AG08395 (cell line): Measurements from ENCODE around the gene TOMM40.
A peak's percentile ranks its signal among the peaks of the same experiment; 100 is the strongest.
"Not testable (repeated sequence)": the region's sequence is repeated elsewhere in the genome, so short reads cannot be mapped to it uniquely, and the experiment has no call there.

Experiments used
- DNase-seq: peaks from one replicate; pipeline ENCODE4 v3.0.0; 2012; ENCODE audit warnings: mixed read lengths, low spot score

TOMM40 gene

DNA sequence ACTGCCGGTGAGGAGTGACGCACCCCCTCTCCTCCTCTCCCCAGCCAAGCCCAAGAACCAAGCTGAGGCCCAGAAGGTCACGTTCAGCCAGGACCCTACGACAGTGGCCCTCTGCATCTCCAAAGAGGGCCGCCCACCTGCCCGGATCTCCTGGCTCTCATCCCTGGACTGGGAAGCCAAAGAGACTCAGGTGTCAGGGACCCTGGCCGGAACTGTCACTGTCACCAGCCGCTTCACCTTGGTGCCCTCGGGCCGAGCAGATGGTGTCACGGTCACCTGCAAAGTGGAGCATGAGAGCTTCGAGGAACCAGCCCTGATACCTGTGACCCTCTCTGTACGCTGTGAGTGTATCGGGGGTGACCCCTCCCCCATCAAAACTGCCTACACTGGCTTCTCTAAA, 19.2 kb upstream of the TOMM40 start:
- DNase-seq: no peak

GRCh38 chr19:44872661-44873060, 18.4 kb upstream of the TOMM40 start:
- no peak for DNase-seq

DNA sequence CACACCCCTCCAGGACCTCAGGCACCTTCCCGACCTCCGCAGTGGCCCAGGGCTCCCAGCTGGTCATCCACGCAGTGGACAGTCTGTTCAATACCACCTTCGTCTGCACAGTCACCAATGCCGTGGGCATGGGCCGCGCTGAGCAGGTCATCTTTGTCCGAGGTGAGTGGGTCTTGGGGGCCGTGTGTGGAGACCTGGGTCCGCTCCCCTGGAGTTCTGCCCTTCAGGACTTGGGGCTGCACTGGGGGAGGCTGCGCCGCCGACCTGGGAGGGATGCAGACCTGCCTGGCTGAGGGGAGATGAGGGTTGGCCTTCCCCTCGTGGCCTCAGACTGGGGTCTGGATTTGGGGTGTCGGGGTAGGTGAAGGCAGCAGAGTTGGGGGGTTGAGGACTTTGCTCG, 16.7 kb upstream of the TOMM40 start:
- DNase-seq: no peak

- DNase-seq: no peak
Observed at GRCh38 chr19:44875666-44876451, 15.2 kb upstream of the TOMM40 start.

DNA sequence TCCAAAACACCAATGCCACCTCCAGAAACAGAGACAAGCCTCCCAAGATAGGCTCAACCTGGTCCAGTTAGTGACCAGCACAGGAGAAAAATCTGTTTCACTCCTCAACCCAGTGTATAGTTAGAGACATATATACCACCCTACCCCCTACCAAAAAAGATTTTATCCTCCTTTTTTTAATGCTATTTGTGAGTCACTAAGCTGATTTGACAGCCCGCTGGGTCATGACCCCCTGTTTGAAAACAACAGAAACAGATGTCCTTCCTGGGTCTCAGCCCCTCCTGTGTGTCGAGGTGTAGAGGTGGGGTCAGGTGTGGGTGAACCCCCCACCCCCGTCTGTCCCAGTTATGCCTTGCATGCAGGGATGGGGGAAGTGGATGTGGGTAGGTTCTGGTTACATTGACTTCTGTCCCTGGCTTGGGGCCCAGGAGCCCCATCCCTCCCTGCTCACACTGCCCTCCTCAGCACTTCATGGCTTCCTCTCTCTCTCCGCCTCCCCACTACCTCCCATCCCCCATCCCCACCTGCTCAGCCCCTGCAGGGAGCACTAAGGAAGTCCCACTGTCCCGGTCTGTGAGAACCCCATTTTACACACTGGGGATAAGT, 14.0 kb upstream of the TOMM40 start:
- DNase-seq: no peak

- no peak for DNase-seq
Observed at GRCh38 chr19:44878120-44878865, 12.8 kb upstream of the TOMM40 start.

- no peak for DNase-seq
Observed at GRCh38 chr19:44879309-44880065, 11.6 kb upstream of the TOMM40 start.

GRCh38 chr19:44882063-44882462, 9.0 kb upstream of the TOMM40 start:
- DNase-seq: no peak

DNA sequence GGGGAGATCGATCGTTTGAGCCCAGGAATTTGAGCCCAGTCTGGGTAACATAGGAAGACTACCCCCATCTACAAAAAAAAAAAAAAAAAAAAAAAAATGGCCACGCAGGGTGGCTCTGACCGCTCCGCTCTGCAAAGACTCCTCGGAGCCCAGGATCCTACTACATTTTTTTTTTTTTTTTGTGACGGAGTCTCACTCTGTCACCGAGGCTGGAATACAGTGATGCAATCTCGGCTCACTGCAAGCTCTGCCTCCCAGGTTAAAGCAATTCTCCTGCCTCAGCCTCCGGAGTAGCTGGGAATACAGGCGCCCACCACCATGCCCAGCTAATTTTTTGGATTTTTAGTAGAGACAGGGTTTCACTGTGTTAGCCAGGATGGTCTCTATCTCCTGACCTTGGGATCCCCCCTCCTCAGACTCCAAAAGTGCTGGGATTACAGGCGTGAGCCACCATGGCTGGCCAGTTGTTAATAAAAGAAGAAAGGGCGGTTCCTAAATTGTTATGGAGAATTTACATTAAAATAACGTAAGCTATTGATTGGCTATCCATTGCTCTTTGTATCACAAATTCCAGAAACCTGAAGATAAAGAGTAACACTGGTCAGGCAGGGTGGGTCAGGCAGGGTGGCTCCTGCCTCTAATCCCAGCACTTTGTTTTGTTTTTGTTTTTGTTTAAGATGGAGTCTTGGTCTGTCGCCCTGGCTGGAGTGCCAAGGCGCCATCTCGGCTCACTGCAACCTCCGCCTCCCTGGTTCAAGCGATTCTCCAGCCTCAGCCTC, 8.2 kb upstream of the TOMM40 start:
- not testable (repeated sequence) for DNase-seq

DNA sequence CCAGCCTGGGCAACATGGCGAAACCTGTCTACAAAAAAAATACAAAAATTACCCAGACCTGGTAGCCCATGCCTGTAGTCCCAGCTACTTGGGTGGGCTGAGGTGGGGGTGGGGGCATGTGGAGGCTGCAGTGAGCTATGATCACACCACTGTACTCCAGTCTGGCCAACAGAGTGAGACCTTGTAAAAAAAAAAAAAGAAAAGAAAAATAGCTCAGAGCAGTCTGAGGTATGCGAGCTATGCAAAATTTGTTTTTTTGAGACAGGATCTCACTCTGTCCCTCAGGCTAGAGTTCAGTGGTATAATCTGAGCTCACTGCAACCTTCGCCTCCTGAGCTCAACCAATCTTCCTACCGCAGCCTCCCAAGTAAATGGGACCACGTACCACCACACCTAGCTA, 7.1 kb upstream of the TOMM40 start:
- DNase-seq: no peak

DNA sequence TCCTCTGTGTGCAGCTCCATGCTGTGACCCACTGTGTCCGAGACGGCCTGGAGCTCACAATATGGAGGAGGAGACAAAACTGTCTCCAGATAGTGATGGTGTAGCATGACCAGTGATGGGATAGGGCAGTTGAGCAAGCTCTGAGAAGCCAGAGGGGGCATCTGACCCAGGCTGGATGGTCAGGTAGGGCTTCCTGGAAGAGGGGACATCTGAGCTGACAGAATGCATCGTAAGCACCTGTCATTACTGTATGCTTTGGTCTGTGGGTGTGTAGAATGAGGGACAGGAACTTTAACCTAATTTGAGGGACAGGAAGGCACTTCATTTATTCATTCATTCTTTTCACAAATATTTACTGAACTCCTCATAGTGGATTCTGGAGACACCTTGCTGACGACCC, 6.5 kb upstream of the TOMM40 start:
- DNase-seq: no peak

GRCh38 chr19:44886141-44886540, 4.9 kb upstream of the TOMM40 start:
- DNase-seq: no peak

GRCh38 chr19:44887648-44888047, 3.4 kb upstream of the TOMM40 start:
- DNase-seq: no peak

DNA sequence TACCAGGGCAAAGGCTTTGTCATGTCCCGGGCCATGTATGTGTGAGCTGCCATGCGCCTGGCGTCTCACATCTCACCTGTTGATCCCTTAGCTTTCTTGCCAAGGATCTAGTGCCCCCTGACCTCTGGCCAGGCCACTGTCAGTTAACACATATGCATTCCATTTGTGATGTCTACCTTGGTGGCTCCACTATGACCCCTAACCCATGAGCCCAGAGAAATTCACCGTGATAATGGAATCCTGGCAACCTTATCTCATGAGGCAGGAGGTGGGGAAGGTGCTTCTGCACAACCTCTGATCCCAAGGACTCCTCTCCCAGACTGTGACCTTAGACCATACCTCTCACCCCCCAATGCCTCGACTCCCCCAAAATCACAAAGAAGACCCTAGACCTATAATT, 2.7 kb upstream of the TOMM40 start:
- not testable (repeated sequence) for DNase-seq

GRCh38 chr19:44889830-44890365, 1.2 kb upstream of the TOMM40 start:
- DNase-seq: no peak

DNA sequence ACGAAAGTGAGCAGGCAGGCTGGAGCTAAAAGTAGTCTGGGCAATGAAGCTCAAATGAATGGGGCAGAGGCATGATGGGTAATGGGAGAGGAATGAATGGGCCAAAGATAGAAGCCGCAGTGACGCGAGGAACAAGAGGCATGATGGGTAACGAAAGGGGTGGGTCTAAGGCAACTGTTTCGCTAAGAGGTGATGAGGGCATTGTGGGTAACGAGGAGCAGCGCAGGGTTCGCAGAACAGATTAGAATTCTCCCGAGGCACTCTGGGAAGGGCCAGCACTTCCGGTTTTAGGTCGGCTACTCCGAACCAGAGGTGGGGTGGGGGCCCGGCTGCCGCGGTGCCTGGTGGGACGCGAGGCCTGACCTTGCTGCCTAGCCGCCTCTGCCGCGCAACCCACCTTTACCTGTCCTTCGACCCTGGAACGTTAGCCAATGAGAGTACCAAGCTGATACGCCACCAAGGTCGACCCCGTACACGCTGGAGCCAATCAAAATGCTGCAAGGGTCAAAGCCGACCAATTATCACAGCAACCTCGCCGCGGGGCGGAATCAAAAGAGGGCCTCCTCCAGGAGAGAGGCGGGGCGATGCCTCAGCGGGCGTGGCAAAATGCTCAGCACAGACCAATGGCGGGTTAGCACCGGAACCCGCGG, 563 bp upstream of the TOMM40 start:
- DNase-seq: peak; percentile 99

DNA sequence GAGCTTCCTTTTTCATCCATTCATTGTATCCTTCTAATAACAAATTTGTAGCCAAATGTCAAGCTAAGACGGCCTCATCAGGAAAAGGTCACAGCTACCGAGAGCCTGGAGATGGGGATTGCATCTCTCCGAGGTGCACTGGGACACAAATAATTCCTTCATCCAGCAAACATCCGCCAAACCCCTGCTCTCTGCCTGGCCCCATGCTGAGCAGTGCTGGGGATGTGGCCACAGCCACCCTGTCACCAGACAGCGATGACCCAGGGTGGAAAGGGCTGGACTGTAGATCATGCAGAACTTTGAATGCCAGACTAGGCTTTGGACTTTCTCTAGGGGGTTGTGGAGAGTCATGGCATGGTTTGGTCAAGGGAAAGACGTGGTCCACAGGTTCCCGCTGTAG, 1.9 kb downstream of the TOMM40 start:
- DNase-seq: no peak

DNA sequence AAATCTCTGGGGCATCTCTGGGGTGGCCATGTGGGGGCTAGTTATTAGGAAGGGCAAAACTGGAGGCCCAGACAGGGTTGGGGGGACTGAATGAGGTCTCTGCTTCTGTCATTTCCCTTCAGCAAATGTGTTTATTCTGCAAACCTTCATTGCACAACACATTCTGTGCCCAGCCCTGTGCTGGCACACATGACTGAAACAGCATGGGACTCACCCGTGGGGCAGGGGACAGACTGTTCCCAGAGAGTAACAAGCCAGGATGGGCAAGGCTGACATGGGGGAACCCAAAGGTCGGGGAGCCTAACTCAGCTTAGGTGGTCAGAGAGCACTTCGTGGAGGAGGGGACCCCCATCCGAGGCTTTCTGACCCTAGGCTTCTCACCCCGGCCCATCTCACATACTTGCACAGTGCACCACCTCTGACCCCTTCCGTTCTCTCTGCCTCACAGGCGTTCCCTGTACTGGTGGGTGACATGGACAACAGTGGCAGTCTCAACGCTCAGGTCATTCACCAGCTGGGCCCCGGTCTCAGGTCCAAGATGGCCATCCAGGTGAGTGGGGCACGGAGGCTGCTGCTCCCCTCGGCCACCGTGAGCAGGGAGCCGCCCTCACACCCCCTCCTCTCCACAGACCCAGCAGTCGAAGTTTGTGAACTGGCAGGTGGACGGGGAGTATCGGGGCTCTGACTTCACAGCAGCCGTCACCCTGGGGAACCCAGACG, 2.4 kb downstream of the TOMM40 start:
- DNase-seq: no peak

GRCh38 chr19:44894052-44894400, 3.0 kb downstream of the TOMM40 start:
- DNase-seq: no peak

- no peak for DNase-seq
Observed at GRCh38 chr19:44894946-44895345, 3.9 kb downstream of the TOMM40 start.
